Fibroblast of skin of left quadriceps (primary cell): Measurements from ENCODE around the gene MRPS5.

Source experiments
- DNase-seq, 2 experiments: peaks; one replicate each; pipeline ENCODE4 v3.0.0-alpha.2; 2013; ENCODE audit warnings: low read depth in 2 of 2

The MRPS5 gene

GRCh38 chr2:95061119-95061512 is 60.5 kb downstream of the MRPS5 start:
- no peak for DNase-seq

- no peak for DNase-seq
Measured at GRCh38 chr2:95060446-95061118, 61.0 kb downstream of the MRPS5 start.

GRCh38 chr2:95059656-95060370 is 61.8 kb downstream of the MRPS5 start:
- no peak for DNase-seq

DNA sequence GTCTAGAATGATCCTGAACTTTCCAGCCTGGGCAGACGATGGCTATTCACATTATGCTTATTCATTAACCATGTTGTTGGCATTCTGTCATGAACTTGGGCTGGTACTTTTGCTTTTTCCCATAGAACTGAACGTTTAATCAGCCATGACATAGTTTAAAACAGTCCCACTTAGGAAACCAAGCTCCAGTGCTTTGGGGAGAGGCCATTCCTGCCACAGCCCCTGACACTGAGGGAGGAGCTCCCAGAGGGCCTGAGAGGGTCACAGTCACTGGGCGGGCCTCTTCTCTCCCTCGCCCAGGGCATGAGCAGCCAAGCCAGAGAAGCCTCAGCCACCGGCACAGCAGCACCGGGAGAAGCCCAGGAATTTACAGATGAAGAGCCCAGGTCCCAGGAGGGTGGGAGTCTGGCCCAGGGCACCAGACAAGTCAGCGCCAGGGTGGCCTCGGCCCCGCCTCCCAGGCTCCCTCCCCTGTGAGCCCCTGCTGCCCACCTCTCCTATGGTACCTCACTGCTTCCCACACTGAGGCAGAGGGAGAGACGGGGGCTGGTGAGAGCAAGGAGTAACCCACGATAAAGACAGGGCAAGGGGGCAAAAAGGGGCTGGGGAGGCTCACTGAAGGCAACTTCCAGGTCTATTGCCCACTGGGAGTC is 62.5 kb downstream of the MRPS5 start:
- DNase-seq = no peak

DNA sequence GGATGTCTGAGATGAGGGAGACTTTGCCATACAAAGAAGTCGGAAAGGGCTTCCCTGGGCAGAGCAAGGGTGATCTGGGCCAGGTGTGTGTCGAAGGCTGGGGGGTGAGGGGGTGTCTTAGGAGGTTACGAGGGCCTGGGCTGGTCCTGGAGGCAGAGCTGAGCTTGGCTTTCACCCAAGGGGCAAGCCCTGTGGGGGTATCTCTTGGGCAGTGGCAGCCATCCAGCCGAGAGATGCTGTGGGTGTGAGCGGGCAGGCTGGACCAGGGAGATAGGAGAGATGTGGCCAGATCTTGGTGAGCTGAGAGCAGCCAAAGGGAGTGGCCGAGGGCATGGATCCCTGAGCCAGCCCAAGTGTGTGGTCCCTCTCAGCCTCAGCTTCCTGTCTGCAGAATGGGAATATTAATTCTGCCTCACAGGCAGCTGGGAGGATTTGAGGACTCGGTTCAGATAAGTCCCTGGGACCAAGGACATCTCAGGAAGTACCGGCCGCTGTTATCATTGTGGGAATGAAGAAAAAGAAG is 63.1 kb downstream of the MRPS5 start:
- DNase-seq = no peak

GRCh38 chr2:95057535-95058370 is 63.9 kb downstream of the MRPS5 start:
- no peak for DNase-seq

DNA sequence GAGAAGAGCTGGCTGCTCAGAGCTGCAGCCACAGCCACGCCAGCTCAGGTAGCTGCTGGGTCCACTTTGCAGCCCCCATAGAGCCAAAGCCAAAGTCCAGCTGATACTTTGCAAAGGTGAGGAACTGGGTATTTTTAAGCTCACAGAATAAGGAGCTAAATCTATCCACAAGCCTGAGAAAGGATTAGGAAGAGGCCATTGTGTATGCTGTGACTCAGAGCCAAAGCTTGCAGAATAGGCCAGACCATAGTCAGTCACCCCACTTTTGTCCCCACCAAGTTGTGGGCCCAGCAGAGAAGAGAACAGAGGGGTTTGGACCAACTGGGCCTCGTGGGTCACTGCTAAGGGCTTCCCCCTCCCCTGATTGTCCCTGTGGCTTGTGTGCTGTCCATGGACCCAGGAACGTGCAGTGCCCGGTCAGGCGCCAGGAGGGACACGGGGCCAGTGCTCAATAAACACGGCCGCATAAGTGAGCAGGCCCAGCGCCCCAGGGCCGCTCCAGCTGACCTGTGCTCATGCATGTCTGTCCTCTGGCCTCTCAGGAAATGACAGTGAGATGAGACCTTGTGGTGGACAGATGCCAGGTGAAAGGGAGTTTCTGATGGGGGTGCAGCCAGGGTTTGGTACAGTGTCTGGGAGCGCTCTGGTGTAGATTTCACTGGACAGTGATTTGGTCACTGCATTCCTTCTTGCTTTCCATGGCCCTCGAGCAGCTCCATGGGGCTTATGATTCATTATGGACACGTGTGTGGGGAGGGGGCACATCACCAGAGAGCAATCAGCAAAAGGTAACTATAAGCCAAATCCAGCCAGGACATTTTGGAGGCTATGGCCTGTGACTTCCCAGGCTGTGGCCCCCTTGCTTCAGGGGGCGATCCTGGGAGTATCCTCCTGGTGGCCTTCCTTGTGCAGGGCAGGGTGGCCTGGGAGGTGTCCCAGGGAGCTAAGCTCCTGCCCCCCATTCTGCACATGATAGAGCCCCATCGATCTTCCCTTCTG is 64.8 kb downstream of the MRPS5 start:
- no peak for DNase-seq

GRCh38 chr2:95056044-95056443 is 65.6 kb downstream of the MRPS5 start:
- DNase-seq = no peak

DNA sequence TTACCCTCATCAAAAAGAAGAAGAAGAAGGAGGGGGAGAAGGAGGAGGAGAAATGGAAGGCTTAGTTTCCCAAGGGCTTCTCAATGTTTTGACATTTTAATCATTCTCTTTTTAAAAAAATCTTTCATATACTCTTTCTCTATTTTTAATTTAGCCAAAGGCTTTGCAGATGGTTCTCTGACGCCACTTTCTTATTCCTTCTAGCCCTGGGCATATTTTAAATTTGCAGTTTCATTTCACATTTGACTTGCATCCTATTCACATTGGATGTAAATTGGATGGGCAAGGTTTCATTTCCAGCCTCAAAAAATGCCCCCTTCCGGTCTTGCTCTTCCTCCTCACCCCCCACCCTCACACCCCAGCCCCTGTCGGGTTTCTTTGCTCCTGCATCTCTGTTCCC is 66.3 kb downstream of the MRPS5 start:
- DNase-seq = no peak

DNA sequence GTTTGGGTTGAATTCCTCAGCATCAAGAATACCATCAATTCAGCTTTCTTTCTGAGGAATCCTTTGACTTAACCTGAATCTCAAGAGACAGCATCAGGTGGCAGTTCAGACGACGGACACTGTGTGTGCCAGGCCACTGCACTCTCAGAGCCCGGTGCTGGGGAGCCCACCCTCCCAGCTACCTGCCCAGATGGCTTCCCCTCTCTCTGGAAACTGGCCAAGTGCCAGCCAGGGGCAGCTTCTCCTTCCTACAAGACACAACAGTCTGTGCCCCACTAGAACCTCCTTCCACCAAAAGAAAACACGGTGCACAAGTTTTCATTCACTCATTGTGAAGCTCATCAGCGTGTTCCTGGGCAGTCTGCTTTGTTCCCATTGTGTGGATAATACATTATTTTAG is 67.6 kb downstream of the MRPS5 start:
- no peak for DNase-seq

DNA sequence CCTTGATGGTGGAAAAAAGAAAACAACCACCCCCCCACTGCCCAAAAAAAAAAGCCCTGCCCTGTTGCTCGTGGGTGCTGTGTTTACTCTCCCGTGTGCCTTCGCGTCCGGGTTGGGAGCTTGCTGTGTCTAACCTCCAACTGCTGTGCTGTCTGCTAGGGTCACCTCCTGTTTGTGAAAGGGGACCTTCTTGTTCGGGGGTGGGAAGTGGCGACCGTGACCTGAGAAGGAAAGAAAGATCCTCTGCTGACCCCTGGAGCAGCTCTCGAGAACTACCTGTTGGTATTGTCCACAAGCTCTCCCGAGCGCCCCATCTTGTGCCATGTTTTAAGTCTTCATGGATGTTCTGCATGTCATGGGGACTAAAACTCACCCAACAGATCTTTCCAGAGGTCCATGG is 68.1 kb downstream of the MRPS5 start:
- DNase-seq = no peak

- DNase-seq = no peak
Measured at GRCh38 chr2:95052804-95053479, 68.7 kb downstream of the MRPS5 start.

DNA sequence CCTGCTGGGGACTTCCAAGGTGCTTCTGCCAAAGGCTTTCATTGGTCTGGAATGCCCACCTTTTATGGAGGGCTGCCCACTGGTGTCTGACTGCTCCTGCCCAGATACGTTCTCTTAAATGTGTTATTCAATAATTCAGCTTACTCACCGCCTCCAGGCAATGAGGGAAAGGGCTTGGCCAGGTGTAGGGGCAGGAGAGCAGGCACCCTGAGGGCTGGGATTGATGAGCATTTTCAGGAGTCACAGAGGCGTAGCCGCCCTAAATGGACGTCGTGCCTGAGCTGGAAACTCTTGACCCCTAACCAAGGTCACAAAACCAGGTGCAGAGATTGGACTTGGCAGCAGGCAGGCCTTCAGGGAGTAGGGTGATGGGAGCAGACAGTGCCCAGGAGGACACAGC is 69.3 kb downstream of the MRPS5 start:
- no peak for DNase-seq

GRCh38 chr2:95051626-95052025 is 70.0 kb downstream of the MRPS5 start:
- DNase-seq = no peak

- no peak for DNase-seq
Measured at GRCh38 chr2:95050385-95051300, 71.0 kb downstream of the MRPS5 start.

GRCh38 chr2:95049961-95050360 is 71.6 kb downstream of the MRPS5 start:
- no peak for DNase-seq

DNA sequence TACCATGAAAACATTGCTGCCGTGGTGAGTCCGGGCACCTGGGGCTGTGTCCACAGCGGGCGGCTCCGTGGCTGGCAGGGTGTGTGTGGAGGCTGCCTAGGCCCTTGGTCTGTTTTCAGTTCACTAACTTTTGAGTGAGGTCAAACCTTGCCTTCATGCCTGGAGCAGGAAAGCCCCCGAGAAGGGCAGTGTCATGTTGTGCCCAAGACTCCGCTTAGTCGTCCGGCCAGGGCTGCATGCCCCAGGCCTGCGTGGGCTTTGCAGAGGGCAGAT is 72.0 kb downstream of the MRPS5 start:
- DNase-seq = no peak

DNA sequence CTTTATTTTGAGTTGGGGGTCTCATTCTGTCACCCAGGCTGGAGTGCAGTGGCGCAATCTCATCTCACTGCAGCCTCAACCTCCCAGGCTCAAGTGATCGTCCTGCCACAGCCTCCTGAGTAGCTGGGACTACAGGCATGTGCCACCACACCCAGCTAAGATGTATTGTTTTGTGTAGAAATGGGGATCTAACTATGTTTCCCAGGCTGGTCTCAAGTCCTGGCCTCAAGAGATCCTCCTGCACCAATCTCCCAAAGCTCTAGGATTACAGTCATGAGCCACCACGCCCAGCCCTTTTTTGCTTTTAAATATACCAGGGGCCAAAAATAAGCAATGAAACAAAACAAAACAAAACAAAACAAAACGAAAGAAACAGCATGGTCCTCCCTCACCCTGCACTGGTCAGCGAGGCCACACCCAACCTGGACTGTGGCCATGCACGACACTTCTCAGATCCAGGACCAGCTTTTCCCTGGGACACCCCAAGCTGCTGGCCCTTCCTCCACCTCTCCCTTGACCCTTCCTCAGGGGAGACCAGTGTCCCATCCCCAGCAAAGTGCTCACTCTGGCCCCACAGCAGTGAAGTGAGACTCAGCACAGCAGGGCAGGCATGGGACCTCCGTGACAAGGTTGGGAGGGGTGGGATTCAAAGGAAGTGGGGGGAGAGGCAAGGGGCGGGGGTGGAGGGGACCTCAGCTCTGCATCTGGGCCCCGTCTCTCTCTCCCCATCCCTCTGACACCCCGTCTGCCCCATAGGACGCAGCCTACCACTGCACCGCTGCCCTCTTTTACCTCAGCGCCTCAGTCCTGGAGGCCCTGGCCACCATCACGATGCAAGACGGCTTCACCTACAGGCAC is 72.6 kb downstream of the MRPS5 start:
- no peak for DNase-seq
